ENCODE results near the gene TRAF2.
A peak's percentile ranks its signal among the peaks of the same experiment; 100 is the strongest.

Gene TRAF2

DNA sequence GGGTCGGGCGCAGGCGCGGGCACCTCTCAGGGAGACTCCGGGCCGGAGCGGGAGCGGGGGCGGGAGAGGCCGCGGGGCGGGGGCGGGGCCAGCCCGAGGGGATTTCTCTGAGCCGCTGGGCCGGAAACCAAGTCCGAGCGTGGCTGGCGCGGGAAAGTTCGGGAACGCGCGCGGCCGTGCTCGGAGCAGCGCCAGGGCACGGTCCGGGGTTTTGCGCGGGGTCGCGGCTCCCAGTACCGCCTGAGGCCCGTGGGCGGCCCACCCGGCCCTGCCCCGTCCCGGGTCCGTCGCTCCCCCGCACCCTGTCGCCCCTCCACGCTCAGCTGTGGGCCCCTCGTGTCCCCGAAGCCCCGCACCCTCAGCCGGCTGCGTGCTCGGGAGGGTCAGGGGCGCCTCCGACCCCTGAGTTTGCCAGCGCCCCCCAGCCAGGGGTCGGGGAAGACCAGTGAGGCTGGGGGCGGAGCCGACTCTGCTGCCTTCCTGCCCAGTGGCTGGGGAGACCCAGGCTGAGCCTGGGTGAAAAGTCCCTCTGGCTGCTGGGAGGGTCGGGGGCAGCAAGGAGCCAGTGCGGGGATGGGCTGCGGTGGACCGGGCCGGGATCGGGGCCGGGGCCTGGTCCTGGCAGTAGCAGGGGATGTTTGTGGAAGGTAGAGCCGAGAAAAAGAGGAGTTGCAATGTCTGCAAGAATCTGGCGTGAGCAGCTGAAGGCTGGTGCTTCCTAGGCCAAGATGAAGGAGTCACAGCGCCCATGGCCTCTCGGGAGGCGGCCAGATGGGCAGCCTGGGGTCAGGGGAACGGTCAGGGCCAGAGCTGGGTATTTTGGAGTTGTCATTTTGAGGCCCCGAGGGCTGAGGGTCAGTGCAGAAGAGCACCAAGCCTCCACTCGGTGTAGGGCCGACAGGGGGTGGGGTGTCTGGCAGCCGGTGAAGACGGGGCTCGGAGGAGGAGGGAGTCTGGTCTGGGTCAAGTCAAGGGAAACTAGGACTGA lies 588 bp downstream of the TRAF2 start:
- peak; percentile 78 for DNase-seq

DNA sequence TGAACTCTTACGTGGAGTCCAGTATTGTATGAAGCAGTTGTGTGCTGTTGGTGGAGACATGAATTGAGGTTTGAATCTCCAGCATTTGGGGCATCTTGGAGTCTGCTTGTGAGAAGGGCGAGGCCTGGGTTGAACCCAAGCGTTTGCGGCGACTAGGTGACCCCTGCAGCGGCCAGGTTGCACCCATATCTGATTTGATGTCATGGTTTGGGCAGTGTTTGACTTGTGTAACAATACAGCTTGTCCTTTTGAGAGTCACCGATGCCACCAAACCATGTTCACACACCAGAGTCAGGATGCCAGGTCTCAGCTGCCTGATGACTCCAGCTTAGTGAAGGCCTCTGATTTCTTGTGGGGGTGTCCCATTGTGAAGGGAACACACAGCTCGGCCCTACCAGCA lies 2.1 kb downstream of the TRAF2 start:
- DNase-seq = no peak

DNA sequence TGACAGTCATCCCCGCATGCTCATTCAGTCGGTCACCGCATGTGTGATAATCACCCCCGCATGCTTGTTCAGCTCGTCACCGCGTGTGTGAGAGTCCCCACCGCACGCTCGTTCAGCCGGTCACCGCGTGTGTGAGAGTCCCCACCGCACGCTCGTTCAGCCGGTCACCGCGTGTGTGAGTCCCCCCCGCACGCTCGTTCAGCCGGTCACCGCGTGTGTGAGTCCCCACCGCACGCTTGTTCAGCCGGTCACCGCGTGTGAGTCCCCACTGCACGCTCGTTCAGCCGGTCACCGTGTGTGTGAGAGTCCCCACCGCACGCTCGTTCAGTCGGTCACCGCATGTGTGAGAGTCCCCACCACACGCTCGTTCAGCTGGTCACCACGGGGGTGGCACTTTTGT lies 3.5 kb downstream of the TRAF2 start:
- DNase-seq = no peak

DNA sequence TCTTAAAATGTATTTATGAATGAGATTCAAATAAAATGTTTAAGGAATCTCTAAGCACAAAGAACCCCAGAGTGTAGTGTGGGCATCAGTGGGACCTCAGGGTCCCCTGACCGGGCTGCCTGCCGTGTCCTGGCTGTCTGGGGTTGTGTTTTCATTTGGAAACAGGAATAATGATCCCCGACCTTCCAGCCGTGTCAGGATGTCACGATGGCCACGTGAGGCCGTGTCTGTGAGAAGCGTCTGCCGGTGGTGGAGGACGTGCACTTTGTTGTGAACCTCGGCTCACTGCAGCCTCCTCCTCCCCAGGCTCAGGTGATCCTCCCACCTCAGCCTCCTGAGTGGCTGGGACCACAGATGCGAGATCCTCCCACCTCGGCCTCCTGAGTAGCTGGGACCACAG lies 4.3 kb downstream of the TRAF2 start:
- DNase-seq = no peak

DNA sequence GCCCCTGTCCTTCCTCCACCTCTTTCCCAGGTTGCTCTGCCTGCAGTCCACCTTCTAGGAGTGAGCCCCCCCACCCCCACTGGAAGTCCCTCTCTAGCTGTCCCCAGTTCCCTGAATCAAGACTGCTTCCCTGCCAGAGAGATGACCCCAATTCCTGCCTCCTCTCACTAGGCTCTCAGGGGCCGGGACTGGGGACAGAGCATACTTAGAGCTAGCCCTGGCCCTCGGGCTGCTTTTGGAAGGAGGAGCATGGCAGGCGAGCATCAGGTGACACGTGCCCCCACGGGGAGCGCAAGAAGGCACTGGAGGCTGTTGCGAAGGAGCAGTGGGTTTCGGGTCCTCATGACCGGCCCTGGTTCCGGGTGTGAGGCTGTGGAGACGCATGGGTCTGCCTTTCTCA lies 9.7 kb downstream of the TRAF2 start:
- no peak for DNase-seq

DNA sequence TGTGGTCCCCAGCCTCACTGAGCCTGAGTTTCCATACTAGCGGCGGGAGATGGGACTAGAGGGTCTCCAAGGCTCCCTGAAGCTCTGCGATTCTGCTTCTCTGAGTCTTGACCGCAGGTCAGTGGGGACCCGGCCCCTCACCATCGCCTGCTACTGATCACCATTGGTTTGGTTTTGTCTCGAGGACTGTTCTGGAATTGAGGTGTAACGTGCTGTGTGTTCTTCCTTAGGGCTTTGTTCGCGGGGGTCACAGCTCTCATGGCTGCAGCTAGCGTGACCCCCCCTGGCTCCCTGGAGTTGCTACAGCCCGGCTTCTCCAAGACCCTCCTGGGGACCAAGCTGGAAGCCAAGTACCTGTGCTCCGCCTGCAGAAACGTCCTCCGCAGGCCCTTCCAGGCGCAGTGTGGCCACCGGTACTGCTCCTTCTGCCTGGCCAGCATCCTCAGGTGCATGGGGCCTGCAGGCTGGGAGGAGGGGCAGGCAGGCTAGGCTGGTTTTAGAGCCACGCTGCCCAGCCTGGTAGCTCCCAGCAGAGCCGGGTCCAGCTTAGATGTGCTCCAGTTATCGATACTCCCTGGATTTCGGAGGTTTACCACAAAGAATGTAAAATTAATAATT lies 12.3 kb downstream of the TRAF2 start:
- DNase-seq = no peak

DNA sequence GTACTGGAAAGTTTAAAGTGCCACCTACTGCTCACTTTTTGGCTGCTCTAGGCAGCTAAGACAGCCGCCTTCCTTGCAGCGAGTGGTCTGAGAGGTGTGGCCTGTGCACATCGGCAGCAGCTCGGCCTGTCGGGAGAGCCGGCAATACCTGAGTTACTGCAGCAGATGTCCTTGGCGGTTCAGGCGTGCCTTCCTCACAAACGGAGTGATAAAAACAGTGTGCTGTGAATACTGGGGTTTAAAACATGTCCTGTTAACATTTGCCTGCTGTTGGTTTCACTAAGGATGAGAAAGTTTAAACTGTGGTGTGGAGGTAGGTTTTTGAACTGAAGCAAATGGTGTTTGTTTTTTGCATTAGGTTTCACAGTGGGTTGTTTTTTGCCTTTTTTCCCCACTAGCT lies 12.9 kb downstream of the TRAF2 start:
- DNase-seq = no peak

DNA sequence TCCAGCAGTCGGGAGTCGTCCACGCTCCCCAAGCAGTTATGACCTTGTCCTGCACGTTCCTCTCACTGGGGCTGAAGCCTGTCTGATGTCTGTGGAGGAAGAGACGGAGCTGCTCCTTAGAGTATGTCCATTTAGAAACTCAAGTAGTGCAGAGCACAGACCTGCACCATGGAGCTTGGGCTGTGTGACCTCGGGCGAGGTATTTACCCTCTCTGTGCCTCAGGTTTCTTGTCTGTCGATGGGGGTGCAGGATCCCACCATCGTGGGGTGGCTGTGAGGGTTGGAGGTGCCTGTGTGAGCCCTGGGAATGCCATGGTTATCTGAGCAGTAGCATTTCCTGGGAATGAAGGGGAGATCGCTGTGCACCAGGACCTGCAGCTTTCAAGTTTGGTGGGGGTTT lies 14.2 kb downstream of the TRAF2 start:
- no peak for DNase-seq

DNA sequence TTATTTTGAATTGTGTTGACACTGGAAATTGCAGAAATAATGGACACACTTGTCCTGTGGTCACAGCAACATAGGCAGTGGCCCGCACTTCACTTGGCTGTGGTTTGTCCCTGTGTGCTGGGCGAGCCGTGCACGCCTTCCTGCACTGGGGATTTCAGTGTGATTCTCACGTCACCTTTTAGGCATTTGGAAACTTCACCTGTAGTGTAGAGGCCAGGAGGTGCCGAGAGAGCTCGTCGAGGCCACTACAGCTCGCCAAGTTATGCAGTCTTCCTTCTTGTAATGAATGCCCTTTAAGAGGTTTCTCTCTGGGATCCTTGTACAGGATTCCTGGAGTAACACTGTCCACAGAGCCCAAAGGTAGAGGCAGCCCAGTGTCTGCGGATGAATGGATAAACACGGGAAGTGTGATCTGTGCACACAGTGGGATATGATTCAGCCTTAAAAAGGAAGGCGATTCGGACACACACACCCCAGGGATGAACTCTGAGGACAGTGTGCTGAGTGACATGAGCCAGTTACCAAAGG lies 14.7 kb downstream of the TRAF2 start:
- DNase-seq = no peak

DNA sequence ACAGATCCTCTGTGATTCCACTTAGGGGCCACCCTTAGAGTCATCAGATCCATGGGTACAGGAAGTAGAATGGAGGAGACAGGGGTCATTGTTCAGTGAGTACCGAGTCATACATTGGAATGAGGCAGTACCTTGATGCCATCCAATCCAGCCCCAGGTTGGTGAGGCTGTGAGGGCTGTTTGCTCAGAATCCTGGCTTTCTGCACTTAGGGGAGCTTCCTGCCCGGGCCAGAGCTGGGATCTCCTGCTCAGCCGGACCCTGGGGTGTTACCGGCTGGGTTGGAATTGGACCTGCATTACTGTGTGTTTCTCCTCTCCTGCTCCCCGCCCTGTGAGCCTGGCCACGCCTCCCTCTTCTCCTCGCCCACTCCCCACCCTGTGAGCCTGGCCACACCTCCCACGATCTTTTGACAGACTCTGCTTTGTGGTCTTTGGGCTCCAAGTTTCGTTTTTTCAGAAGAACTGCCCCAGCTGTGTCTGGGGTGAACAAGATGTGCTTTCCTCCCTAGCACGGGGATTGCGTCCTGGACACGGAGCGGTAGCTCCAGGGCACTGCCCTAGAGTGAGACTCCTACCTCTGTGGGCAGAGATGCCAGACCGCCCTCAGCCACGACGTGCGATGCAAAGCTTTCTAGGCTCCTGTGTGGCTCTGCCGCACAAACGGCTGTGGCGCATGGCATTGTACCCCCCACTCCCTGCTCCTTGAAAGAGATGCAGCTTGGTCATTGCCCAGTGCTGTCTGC lies 15.4 kb downstream of the TRAF2 start:
- DNase-seq = peak; percentile 8

DNA sequence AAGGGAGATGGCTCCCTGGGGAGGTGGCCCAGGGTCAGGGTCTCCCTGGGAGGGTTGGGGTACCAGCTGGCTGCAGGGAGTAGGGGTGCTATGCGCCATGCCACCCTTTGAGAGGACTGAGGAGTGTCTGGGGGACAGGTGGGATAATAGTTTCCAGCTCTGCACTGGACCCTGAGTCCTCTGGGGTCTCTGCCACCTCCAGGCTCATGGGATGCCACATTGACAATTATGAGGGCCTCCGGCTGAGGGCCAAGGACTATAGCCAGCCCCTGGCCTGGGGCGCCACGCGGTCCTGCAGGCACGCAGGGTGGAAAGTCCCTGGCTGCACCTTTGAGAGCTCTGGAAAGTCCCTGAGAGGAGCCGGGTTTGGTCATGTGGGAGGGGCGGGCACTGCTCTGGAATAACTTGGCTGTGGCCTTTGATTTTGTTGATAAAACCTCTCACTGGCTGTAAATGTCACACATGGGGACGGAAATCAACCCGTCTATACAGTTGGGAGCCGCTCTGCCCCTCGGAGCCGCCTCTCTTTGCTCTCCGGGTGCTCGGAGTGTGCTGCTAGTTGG lies 16.0 kb downstream of the TRAF2 start:
- peak; percentile 51 for DNase-seq

DNA sequence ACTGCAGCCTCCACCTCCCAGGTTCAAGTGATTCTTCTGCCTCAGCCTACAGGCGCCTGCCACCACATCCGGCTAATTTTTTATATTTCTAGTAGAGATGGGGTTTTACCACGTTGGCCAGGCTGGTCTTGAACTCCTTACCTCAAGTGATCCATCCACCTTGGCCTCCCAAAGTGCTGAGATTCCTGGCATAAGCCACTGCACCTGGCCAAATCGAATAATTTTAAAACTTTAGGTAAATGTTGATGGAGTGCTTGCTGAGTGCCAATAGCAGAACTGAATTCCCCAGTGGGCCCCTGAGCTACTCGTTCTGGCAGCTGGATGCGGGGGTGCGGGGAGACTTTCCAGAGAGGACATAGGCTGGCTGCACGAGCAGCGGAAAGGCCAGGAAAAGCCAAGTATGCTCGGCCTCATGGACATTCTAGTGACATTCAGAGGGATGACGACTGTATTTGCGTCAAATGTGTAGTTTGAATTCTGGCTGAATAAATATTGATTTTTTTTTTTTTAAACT lies 16.8 kb downstream of the TRAF2 start:
- DNase-seq = no peak

DNA sequence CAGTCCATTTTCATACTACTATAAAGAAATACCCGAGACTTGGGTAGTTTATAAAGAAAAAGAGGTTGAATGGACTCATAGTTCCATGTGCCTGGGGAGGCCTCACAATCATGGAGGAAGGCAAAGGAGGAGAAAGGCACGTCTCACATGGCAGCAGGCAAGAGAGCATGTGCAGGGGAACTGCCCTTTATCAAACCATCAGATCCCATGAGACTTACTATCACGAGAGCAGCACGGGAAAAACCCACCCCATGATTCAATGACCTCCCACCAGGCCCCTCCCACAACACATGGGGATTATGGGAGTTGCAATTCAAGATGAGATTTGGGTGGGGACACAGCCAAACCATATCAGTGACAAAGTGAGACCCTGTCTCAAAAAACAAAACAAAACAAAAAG lies 19.9 kb downstream of the TRAF2 start:
- DNase-seq = no peak

DNA sequence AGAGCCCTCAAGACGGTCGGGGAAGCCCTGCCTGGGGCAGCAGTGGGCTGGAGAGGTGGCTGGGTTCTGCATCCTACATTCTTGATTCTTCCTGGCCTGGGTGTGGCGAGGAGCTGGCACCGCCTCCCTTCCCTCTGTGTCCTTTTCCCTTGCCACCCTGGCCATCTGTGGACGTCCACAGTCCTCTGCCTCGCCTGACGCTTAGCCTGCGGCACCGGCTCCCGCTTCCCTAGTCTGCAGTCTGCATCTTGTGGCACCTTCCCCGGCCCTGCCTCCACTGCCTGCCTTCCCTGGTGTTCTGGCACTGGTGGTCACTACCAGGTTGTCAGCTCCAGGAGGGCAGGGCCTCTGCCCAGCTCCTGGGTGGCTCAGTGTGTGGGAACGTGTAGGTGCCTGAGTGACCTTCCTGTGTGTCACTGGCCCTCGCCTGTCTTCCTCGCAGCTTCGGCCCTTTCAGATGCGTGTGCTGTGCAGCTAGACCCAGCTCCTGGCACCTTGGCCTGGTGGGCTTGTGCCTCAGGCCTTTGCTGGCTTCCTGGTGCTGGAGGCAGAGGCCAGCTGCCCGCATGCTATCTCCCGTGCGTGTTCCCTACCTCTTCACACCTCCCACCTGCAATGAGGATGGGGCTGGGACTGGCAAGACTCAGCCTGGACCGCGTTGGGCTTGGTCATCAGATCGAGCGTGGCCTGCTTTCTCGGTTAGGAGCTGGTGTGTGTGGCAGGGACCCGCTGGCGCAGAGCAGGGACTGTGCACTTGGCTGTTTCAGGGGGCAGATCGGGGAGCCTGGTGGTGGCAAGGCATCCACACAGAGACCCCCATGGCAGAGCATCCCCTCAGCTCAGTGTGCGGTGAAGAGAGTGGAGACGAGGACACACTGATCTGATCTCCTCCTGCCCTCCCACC lies 20.9 kb downstream of the TRAF2 start:
- no peak for DNase-seq

DNA sequence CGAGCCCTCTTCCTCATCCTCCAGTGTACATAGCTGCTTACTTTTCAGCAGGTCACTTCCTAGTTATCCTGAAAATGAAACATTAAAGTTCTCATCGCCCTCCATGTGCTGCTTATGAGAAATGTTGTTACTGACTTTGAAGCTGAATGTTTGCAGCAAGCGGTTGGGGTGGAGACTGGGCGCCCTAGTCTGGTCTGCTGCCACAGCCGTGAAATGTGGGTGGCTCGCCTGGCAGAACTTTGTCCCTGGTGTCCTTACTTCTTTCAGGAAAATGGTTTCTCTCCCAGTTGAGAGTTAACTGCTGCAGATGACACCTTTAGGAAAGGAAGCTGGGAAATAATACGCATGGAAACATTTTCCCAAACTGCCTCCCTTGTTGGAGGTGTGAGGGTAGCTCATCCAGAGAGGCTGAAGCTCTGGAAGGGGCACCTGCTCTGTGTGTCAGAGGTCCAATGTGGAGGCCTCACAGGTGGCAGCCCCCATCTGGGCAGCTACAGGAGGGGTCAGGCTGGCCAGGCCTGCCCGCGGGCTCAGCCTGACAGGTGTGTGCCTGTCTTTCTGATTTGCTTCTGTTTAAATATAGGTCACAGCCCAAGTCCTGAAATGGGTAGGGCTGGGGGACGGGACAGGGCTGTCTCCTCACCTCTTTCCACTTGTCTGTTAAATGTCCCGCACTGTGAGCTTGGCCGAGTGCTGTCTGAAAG lies 24.0 kb downstream of the TRAF2 start:
- no peak for DNase-seq

DNA sequence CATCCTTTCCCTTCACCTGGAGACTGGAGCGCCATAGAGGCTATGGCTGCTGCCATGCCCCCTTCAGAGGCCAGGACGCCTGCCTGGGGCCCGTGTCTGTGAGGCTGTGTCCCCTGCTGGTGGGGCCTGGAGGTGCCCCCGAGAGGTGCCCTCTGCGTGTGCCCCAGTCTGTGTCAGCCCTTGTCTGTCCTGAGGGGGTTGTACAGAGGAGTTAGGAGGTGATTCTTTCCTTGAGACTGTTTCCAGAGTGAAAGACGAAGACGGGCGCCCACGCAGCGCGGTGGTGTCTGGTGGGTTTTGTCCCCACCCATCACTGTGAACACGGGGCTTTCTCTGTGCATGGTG lies 24.6 kb downstream of the TRAF2 start:
- DNase-seq = no peak

DNA sequence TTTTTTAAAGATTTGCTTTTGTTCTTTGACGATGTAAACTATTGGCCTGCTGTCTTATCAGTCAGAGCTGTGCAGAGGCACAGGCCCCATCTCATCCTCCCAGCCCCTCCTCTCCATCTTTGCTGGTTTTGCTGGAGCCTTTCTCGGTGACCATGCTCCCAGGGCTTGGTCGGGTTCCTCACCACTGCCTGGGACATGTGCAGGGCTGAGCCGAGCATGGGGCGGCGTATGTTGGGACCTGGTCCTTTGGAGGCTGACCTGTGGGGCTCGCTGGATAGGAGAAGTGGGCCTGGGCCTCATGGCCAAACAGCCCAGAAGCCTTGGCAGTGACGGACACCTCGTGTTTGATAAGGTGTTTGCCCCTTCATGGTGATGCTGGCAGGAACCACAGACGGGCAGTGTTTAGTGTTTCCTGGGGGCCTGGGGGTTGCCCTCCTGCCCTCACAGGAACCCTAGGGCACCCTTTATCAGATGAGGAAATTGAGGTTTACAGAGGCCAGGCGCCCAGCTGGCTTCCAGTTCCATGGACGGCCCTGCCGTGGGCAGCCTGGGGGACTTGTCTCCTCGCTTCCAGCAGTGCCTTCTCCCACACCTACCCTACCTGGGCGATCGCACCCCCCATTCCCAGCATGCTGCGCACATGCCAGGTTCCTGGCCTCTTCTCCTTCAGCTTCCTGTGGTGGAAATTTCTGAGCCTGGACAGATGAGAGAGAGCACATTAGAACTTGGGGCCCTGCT lies 27.6 kb downstream of the TRAF2 start:
- DNase-seq = no peak

DNA sequence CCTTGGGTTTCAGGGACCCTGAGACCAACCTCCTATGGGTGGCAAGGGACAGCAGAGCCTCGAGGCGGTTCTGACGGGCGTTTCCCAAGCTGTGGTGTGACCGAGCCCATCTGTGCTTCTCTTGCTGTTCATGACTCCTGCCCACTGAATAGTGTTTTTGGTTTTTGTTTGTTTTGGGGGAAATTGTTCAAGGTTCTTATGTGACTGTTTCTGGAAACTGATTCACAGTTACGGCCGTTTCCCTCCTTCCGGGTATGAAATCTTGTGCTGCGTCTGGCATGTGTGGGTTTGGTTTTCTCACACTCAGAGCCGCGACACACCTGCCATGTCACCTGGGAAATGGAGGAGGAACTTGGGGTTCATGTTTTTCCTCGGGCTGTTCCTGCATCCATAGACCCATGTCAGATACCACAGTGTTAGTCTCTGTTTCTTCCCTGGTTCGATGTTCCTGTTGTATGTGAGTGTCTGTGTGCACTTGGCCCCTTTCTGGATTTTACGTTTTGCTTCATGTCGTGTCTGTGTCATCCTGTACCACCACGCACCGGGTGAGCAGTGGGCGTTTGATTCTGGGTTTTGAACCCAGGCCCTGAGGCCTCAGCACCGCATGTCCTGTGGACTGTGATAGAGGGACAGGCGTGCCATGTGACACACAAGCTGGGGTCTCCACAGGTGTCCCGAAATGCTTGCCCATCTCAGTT lies 29.5 kb downstream of the TRAF2 start:
- DNase-seq = no peak

DNA sequence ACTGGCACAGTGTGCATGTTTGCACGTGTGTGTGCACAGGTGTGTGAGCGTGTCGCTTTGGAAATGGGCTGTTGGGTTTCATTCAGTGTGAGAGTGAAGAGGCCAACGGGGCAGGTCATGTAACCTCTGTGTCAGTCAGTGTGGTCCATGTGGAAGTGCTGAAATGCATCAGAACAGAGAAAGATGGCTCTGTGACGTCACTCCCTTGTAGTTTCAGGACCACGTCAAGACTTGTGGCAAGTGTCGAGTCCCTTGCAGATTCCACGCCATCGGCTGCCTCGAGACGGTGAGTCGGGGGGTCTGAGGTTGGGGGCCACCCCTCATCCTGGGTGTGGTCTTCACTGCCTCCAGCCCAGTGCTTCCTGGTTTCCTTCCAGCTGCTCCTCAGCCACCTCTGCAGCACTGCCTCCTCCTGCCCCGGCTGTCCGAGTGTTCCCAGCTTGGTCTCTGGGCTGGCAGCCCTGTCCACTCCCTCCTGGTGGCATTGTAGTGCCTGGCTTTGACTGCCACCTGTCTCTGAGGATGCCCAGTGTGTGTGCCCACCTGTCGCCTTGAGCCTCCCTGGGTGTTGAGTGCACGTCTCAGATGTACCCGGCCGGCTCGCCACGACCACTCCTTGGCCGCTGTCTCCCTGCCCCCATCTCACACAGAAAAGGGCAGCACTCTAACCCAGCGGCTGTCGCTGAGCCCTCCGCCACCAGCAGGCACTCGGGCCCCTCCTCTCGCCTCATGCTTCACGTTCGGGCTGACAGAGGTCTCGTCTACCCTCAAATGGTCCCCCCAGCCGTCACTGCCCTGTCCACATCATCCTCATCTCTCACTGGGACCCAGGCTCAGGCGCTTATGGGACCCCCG lies 30.2 kb downstream of the TRAF2 start:
- no peak for DNase-seq

Measured in effector CD8-positive, alpha-beta T cell (primary cell).